ENCODE results near the gene ISM1.

Gene ISM1

DNA sequence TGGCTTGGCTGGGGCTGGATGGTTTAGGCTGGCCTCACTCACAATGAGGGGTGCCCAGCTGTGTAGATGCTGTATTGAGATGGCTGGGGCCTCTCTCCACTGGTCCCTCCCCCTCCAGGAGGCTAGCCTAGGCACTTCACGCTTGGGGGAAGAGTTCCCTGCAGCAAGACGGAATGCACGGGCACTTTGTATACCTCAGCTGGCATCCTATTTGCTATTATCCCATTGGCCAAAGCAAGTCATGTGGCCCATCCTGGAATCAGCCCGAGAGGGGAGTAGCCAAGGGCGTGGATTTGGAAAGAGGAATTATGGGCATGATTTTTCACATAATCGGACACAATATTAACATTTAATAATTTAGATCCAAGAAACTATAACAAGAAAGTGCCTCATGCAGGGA, 64.3 kb downstream of the ISM1 start:
- no peak for FAIRE-seq

DNA sequence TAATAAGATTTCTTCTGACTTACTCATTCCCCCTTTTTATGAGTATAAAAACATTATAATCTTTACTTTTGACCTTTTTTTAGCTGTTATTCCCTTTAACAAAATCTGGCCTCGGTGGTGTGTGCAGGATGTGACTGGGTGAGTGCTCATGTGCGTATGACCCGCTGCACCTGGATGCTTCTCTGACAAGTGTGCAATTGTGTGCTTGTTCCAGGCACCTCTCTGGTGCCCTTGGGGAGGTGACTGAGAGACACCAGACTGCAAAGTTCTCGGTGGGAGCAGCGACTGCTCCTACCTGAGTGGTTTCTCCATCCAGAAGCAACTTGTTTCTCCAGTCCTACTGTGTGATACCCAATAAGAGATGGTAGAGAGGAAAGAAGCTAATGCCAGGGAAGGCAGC, 65.0 kb downstream of the ISM1 start:
- no peak for FAIRE-seq

DNA sequence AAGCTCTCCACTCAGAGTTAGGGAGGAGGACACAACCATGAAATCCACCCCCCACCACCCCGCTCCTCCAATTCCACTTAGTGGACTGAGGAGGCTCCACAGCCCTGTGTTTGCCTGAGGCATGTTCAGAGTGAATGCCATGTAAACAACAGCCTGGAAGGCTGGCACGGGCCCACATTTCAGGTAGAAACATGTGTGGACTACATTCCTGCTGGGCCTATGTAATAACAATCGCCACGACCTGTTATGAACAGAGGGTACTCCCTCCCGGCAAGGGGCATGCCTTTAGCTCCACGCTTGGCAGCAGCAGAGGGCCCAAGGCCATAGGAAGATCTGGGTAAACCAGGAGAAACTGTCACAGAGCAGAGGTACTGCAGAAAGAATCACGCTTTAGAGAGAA, 65.5 kb downstream of the ISM1 start:
- FAIRE-seq = no peak

DNA sequence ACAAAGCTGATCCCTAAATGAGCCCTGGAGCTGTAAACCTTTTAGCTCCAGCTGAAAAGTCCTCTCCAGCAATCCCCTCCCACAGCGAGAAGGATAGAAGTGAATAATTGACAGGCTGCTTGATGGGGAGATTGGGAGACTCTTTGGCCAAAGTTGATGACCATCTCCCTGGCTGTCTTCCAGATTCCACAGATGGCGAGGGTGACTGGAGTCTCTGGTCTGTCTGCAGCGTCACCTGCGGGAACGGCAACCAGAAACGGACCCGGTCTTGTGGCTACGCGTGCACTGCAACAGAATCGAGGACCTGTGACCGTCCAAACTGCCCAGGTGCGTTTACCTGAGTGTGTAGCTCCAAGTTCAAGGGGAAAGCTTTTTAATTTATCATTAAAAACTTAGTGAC, 67.3 kb downstream of the ISM1 start:
- no peak for FAIRE-seq

DNA sequence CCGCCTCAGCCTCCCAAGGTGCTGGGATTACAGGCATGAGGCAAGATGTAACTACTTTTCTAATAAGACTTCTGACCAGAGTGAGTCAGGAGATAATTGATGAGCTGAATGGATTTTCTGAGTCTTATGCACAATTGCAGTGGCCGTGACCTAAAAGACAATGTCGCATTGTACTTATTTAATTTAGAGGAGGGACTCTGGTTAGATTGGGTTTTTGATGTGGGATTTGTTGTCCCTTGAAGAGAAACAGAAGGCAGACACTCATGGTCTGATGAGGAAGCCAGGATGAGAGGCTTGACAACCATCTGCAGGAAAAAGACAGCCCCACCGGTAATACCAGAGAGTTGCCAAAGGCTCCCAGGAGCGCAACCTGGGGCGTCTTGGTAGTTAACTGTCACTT, 68.0 kb downstream of the ISM1 start:
- no peak for FAIRE-seq

DNA sequence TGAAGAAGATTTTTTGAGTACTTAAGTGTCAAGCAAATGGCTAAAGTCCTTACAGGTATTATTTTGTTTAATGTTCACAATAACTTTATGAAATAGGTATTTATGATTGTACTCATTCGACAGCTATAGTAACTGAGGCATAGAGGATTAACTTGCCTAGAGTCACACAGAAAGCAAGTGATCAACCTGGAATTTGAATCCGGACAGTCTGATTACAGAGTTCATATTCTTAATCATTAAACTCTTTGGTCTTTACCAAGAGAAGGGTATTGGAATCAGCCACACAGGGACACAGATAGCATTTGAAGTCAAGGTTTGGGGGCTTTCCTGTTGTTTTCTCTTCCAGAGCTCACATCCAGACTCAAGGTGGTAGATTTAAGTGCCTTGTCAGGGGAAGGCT, 69.7 kb downstream of the ISM1 start:
- FAIRE-seq = no peak

DNA sequence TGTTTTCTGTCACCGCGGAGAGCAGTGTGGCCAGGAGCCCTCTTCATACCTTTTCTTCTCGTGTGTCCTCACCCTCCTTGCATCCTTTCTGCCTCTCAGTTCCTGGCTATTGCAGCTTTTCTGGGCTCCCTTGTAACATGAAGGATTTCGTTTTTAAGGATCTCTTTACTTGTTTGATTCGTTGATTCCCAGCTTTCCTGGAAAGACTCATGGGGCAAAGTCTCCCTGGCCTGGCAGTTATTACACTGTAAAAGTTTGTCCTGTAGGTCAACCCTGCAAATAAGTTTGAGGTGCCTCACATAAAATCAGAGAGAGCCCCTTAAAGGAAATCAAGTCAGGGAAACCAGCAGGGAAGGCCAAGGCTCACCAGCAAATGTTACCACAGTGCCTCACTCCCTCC, 70.1 kb downstream of the ISM1 start:
- no peak for FAIRE-seq

DNA sequence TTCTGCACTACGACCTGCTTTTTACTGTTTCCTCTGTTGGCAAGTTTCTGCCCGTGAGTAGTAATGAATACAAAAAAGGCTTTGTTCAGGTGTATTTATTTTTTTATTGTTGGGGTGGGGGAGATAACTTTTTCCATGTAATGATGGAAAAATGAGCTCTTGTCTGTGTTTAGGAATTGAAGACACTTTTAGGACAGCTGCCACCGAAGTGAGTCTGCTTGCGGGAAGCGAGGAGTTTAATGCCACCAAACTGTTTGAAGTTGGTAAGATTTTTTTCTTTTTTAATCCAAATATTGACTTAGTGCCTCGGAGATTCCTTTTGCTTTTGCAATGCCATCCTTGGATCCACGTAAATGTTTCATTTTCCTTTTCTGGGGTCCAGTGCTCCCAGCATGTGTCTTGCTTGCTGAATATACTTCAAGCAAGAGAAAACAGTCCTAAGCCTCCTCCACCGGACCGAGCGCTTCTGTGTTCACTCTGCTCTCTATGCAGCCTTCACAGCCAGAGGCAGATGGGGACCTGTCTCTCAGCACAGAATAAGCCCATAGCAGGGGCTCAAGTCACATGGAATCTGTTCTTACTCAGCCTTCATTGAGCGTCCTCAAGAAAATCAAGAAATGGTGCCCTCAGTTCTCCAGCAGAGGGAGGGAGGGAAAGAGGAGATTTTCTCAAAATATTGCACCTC, 71.3 kb downstream of the ISM1 start:
- FAIRE-seq = no peak

DNA sequence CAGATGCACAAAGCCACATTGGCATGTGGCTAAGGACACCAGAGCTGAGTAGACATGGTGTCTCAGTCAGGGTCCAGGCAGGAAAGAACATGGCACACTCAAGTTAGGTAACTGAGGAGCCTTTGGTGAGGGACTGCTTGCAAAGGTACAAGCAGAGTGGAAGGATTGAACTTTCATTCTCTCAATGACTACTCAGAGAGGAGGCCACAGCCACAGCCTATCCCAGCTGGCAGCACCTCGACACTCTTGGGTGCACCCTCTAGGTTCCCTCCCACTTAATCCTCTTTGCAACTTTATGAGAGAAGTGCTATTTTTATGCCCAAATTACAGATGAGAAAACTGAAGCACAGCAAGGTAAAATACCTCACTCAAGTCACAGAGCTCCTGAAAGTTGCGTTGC, 73.4 kb downstream of the ISM1 start:
- no peak for FAIRE-seq

DNA sequence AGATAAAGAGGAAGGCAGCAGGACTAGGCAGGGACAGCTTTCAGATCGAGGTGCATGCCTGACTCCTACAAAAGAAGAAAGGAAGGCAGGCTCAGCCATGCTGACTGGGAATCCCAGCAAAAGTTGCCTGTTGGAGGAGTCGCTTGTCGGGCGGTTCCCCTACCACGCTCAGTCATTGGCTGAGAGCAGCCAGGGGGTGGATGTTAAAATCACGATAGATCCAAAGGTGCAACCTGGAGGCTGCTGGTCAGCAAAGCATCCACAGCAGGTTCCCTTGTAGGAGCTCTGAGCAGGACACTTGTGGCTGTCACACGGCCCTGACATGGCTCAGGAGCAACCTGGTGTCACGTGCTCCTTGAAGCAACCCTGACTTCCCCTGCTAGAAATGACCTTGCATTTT, 74.6 kb downstream of the ISM1 start:
- FAIRE-seq = no peak

DNA sequence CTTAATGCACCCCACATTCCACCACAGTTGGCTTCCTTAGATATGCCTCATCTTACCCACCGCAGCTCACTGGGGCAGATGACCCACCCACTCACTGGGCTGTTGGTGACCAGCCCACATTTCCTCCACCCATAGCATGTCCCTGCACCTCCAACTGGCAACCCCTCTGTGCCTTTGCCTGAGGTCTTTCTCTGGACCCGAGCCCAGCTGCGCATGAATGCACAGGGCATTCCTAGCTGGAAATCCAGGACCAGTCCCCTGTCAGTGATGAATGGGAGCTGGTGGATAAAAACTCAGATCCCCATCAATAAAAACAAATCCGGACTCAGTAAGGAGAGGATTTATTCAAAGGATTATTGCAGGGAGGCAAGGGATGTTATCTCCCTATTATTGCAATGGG, 75.0 kb downstream of the ISM1 start:
- FAIRE-seq = no peak

DNA sequence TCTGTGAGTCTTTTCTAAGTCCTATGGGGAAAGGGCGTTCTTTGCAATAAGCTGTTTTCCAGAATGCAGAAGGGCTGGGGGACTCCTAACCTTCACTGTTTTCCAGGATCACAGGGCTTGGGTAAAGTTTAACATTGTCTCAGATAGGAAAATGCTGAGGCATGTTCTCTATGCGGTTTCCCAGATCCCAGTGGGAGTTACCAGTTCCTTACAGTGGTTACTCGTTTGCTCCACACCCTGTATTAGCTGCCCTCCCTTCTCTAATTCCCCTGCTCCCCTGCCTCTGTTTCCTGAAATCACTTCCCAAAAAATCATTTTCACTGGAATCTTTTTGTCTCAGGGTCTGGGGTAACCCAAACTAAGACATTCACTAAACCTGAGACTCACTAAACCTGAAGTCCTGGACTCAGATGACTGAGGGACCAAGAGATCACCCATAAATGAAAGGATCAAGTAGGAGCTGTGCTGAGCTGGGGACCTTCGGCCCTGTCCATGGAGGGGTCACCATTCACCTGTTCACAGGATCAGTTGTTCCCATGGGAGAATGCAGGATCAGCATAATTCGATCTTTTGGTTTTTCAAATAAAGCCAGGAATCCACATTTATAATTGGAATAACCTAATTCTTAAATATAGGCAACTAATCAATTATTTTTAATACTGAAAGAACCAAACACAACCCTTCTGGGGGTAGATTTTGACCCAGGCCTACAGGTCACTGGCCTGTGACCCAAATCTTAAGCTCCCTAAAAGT, 76.2 kb downstream of the ISM1 start:
- no peak for FAIRE-seq

DNA sequence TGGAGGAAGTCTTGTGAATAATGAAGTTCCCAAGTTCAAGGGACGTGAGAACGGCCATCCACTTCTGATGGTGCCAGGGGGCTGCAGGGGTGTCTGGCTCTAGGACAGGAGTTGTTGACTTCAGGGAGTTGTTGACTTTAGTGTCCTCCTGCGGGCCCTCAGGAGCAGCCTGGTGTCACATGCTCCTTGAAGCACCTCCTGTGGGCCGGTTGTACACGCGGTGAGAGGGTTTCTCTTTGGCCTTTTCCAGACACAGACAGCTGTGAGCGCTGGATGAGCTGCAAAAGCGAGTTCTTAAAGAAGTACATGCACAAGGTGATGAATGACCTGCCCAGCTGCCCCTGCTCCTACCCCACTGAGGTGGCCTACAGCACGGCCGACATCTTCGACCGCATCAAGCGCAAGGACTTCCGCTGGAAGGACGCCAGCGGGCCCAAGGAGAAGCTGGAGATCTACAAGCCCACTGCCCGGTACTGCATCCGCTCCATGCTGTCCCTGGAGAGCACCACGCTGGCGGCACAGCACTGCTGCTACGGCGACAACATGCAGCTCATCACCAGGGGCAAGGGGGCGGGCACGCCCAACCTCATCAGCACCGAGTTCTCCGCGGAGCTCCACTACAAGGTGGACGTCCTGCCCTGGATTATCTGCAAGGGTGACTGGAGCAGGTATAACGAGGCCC, 77.8 kb downstream of the ISM1 start:
- FAIRE-seq = no peak

DNA sequence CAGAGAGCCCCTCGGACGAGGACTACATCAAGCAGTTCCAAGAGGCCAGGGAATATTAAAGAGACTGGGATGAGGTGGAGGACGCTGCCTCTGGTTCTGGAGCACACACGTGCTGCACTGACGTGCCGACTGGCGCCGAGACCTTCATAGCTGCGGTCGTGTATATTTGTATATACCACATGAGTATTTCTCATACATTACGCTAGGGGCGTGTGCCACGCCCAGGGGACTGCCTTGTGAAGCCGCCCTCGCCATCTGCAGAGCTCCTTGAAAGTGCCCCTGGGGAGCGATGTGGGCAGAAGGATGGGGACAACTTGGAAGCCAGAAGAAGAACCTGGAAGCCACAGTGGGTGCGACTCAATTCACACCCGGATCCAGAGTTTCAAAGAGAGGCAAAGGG, 78.3 kb downstream of the ISM1 start:
- FAIRE-seq = no peak

DNA sequence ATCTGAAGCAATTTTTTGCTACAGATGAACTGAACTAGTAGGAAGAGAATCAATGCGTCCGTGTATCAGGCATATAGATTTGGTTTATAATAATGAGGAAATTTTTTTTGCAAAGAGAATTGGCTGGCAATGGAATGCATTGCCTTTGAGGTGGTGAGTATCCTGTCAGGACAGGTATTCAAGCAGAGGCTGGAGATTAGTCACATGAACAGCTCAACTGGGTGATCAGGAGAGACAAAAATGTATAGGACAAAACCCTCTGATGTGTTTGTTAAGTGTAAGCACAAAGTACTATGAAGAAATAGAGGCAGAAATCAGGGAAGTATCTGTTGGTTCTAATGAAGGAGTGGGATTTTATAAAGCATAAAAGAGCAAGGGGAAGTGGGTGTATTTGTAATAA, 80.5 kb downstream of the ISM1 start:
- FAIRE-seq = no peak

DNA sequence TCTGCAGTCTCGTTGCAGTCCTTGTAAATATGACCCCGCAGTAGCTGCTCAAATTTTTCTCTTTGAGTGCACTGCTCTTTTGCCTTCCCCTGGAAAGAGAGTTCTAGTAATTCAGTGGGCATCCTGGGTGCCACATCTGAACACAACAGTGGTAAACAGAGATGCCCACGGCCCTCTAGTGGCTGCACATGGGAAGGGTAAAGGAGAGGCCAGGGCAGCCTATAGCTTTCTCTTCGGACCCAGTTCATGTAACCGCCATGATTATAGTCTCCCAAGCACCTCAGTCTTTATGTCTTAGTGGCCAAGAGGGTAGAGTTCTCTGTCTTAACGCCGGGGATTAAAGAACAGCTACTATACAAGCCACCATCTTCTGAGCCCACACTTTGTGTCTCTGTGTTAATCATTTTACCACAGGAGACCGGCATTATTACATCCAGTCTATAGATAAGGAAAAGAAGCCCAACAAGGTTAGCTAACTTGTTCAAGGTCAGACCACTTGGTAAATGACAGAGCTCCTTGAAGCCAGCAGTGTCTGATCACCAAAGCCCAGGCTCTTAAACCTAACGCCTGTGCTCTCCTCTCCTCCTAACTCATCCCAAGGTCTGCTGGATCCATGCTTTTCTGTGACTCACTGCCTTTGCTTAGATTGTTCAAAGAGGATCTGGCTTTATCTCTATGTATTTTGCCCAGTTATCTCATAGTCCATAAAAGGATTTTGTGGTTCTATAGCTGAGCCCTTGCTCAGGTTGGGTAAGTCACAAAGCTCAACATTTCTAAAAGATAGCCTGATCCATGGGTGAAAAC, 81.8 kb downstream of the ISM1 start:
- no peak for FAIRE-seq

DNA sequence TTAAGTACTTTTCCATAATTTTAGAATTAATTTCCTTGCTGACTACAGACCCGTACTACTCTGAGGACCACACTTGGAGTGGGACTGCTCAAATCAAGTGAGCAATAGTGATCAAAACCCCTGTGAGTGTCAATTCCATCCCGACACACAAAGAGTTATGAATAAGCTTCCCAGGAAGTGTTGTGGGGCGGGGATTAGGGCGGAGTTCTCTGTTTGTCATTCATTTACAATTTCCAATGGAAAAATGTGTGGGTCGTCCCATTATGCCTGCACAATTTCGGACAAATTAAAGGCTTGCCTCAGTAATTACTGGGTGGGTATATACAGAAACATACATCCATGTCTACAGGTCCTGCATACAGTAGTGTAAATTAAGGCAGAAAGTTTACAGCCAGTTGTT, 84.2 kb downstream of the ISM1 start:
- no peak for FAIRE-seq

DNA sequence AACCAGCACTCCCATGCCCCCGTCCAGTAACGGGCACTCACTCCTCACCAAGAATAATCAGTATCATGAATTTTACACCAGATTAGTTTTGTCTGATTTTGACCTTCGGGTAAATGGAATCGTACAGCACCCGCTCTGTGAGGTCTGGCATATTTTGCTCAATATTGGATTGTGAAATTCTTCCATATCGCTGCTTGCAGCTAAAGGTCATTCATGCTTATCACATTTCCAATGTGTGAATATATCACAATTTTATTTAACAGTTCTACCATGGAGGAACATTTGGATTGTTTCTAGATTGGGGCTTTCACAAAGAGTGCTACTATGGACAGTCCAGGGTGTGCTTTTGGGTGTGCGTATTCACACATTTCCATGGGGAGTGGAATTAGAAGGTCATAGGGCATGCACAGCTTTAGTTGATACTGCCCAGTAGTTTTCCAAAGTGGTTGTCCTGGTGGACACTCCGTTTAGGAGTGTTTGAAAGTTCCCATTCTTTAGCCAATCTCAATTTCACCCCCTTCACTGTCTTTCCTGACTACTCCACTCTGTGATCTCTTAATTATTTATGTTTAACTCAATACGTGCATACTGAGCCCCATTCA, 86.6 kb downstream of the ISM1 start:
- no peak for FAIRE-seq

DNA sequence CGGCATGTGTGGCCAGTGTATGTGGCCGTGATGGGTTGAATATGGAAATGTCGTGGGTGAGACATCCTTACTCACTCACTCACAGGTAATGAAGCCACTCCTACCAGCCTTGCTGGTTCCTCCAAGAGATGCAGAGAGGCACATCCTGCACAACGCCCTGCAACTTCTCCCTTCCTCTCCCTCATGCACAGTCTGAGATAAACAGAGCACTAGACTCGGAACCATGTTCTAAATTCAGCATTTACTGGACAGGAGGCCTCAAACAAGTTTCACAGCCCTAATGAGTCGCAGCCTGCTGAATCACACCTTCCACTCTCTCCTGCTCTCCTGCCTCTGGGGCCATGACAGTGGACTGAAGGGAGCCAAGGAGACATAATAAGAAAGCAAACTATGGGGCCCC, 91.2 kb downstream of the ISM1 start:
- FAIRE-seq = no peak

DNA sequence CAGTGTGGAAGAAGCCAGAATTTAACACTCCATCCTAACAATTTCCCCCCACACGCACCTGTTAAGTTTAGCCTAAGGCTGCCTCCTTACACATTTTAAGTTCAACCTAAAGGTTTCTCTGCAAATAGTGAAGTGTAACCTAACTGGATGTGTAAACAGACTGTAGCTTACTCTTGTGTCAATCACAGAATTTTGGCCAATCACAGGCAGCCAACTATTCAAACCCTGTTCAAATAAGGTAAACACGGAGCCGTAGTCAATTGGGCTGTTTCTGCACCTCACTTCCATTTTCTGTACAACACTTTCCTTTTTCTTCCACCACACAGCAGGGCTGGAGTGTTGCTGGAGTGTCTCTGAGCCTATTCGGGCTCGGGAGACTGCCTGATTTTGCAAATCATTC, 92.1 kb downstream of the ISM1 start:
- FAIRE-seq = no peak

DNA sequence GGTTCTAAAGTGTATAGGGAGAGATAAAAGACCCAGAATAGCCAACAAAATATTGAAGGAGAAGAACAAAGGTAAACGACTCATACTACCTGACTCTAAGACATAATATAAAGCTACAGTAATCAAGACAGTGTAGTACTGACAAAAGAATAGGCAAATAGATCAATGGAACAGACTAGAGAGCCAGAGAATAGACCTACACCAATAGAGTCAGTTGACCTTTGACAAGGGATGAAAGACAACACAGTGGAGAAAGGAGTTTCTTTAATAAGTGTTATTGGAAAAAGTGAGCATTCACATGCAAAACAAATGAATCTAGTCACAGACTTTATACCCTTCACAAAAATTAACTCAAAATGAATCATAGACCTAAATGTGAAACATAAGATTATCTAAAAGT, 96.4 kb downstream of the ISM1 start:
- no peak for FAIRE-seq

DNA sequence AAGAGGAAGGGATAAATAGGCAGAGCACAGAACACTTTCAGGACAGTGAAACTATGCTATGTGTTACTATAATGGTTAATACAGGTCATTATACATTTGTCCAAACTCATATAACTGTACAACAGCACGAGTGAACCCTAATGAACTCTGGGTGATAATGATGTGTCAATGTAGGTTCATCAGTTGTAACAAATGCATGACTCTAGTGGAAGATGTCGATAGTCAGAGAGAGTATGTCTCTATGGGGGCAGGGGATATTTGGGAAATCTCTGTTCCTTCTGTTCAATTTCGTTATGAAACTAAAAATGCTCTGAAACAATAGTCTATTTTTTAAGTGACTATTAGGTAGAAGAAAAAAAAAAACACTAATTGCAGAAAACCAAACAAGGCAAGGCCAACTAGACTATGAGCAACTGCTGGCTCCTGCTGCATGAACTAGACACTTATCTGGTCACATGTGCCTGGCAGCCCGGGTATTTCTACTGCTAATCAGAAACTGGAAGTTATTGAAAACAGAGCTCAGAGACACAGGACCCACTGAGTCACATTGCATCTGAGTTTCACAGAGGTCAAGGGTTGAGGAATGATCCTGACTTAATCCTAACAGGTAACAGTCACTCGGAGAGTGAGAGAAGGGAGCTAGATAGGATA, 97.9 kb downstream of the ISM1 start:
- FAIRE-seq = no peak

DNA sequence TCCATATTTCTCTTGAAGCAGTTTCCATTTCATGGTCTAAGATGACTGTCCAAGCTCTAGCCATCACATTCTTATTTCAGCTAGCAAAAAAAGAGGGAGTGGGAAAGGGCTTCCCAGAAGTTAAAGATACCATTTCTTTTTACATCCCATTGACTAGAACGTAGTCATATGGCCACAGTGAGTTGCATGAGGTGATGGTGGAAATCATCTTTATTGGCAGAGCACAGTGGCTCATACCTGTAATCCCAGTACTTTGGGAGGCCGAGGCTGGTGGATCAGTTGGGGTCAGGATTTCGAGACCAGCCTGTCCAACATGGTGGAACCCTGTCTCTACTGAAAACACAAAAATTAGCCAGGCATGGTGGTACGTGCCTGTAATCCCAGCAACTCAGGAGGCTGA, 99.6 kb downstream of the ISM1 start:
- FAIRE-seq = no peak
